Measurements from ENCODE around the gene PRSS50. TPM values are rescaled to one million over a fixed set of nuclear protein-coding genes. Genes with fewer than 3 reads are reported as not detected.

The PRSS50 gene
- total RNA-seq, 1 experiment from 2014 or later: not detected

GRCh38 chr3:46749129-46749528 lies 31.5 kb upstream of the PRSS50 start:
- DNase-seq (ENCODE audit: low read depth, low spot score) (no peak), ATAC-seq (no peak)
- no peak overlapping the region for H3K27ac ChIP-seq (ENCODE audit: low read depth, low read length)
- ChIA-PET POLR2A (no interaction called here), RAD21 (ENCODE audit: low non-redundant PET in 1 of 2, low total read pairs in 2 of 2, uncharacterized antibody in 2 of 2, unreplicated experiment in 2 of 2) (no interaction called here), CTCF (no interaction called here)
- H3K79me2 ChIP-seq (ENCODE audit: insufficient read depth, low read length): no peaks in the 10 kb centered on the region
- no peaks in the 10 kb centered on the region for H4K20me1 ChIP-seq (ENCODE audit: insufficient read depth)
- no peaks in the 10 kb centered on the region for H3K4me1 ChIP-seq (ENCODE audit: control insufficient read depth in 1 of 2, insufficient read depth in 2 of 2, low read length in 2 of 2)
- H3K36me3 ChIP-seq (ENCODE audit: control insufficient read depth in 1 of 2, insufficient read depth in 2 of 2, low read length in 2 of 2): no peaks in the 10 kb centered on the region
- no peak overlapping the region for H3K4me2 ChIP-seq (ENCODE audit: low read length)
- H3K27me3 ChIP-seq (ENCODE audit: insufficient read depth, low read length): no peaks in the 10 kb centered on the region
- intact Hi-C loops (cut with micrococcal nuclease): no loop called here
- BruUV-seq (replicated peaks): no TSS peak
- no peak overlapping the region for H3K4me3 ChIP-seq (replicated peaks in 1 of 2; ENCODE audit: low read depth in 1 of 2, low read length in 2 of 2)
- TF ChIP-seq, protein P1, sequence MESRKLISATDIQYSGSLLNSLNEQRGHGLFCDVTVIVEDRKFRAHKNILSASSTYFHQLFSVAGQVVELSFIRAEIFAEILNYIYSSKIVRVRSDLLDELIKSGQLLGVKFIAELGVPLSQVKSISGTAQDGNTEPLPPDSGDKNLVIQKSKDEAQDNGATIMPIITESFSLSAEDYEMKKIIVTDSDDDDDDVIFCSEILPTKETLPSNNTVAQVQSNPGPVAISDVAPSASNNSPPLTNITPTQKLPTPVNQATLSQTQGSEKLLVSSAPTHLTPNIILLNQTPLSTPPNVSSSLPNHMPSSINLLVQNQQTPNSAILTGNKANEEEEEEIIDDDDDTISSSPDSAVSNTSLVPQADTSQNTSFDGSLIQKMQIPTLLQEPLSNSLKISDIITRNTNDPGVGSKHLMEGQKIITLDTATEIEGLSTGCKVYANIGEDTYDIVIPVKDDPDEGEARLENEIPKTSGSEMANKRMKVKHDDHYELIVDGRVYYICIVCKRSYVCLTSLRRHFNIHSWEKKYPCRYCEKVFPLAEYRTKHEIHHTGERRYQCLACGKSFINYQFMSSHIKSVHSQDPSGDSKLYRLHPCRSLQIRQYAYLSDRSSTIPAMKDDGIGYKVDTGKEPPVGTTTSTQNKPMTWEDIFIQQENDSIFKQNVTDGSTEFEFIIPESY (IDR thresholded peaks at IDR 0.05; ENCODE audit: extremely low read depth, insufficient replicate concordance, low read length): no peak
- TF ChIP-seq SIN3A (IDR thresholded peaks at IDR 0.05; ENCODE audit: low read depth) (no peak), JUND (IDR thresholded peaks at IDR 0.05) (no peak), TCF7L2 (IDR thresholded peaks at IDR 0.05; ENCODE audit: borderline replicate concordance, extremely low read depth, insufficient read depth, insufficient read length) (no peak), POLR2AphosphoS5 (IDR thresholded peaks at IDR 0.05; ENCODE audit: low read depth, low read length) (no peak), RAD21 (IDR thresholded peaks at IDR 0.05; ENCODE audit: low read depth) (no peak), CEBPB (IDR thresholded peaks at IDR 0.05; ENCODE audit: low read depth) (no peak), SRF (IDR thresholded peaks at IDR 0.05; ENCODE audit: low read depth) (no peak), ATF3 (IDR thresholded peaks at IDR 0.05) (no peak), FOSL1 (IDR thresholded peaks at IDR 0.05; ENCODE audit: low read depth) (no peak), ZFX (IDR thresholded peaks at IDR 0.05) (no peak), EZH2 (IDR thresholded peaks at IDR 0.05) (no peak), YY1 (IDR thresholded peaks at IDR 0.05; ENCODE audit: extremely low read depth, insufficient replicate concordance, low read depth, low read length) (no peak), SP1 (IDR thresholded peaks at IDR 0.05; ENCODE audit: low read depth) (no peak), ZNF274 (IDR thresholded peaks at IDR 0.05; ENCODE audit: low read depth, low read length) (no peak)
- TF ChIP-seq, protein P2, sequence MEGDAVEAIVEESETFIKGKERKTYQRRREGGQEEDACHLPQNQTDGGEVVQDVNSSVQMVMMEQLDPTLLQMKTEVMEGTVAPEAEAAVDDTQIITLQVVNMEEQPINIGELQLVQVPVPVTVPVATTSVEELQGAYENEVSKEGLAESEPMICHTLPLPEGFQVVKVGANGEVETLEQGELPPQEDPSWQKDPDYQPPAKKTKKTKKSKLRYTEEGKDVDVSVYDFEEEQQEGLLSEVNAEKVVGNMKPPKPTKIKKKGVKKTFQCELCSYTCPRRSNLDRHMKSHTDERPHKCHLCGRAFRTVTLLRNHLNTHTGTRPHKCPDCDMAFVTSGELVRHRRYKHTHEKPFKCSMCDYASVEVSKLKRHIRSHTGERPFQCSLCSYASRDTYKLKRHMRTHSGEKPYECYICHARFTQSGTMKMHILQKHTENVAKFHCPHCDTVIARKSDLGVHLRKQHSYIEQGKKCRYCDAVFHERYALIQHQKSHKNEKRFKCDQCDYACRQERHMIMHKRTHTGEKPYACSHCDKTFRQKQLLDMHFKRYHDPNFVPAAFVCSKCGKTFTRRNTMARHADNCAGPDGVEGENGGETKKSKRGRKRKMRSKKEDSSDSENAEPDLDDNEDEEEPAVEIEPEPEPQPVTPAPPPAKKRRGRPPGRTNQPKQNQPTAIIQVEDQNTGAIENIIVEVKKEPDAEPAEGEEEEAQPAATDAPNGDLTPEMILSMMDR (IDR thresholded peaks at IDR 0.05 in 2 of 3, conservative IDR thresholded peaks at IDR 0.05 in 1 of 3; ENCODE audit: borderline replicate concordance in 1 of 3, insufficient read depth in 1 of 3, low read depth in 2 of 3, low read length in 2 of 3): no peak
- TF ChIP-seq, protein P3, sequence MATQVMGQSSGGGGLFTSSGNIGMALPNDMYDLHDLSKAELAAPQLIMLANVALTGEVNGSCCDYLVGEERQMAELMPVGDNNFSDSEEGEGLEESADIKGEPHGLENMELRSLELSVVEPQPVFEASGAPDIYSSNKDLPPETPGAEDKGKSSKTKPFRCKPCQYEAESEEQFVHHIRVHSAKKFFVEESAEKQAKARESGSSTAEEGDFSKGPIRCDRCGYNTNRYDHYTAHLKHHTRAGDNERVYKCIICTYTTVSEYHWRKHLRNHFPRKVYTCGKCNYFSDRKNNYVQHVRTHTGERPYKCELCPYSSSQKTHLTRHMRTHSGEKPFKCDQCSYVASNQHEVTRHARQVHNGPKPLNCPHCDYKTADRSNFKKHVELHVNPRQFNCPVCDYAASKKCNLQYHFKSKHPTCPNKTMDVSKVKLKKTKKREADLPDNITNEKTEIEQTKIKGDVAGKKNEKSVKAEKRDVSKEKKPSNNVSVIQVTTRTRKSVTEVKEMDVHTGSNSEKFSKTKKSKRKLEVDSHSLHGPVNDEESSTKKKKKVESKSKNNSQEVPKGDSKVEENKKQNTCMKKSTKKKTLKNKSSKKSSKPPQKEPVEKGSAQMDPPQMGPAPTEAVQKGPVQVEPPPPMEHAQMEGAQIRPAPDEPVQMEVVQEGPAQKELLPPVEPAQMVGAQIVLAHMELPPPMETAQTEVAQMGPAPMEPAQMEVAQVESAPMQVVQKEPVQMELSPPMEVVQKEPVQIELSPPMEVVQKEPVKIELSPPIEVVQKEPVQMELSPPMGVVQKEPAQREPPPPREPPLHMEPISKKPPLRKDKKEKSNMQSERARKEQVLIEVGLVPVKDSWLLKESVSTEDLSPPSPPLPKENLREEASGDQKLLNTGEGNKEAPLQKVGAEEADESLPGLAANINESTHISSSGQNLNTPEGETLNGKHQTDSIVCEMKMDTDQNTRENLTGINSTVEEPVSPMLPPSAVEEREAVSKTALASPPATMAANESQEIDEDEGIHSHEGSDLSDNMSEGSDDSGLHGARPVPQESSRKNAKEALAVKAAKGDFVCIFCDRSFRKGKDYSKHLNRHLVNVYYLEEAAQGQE (IDR thresholded peaks at IDR 0.05; ENCODE audit: low read depth): no peak
- no peaks in the 10 kb centered on the region for H3K9me2 ChIP-seq (ENCODE audit: insufficient read depth)
- no peaks in the 10 kb centered on the region for H3K9me3 ChIP-seq (ENCODE audit: control insufficient read depth in 1 of 2, insufficient read depth in 1 of 2, low read depth in 1 of 2, low read length in 2 of 2)
- H3K9ac ChIP-seq (ENCODE audit: low read length): no peak overlapping the region
- H2AFZ ChIP-seq (ENCODE audit: low read depth, low read length, poor library complexity, severe bottlenecking): no peak overlapping the region
